A549 (cell line): ENCODE data around the gene FGF14. TPM values are rescaled to one million over a fixed set of nuclear protein-coding genes. Genes with fewer than 3 reads are reported as not detected.

Source experiments
- ATAC-seq, 2 experiments: fragments of 200-7000 bp in 1 of 2; fragments of >200 bp in 1 of 2; cut with Nextera tagmentation in 1 of 2; cut with Tn5 transposase in 1 of 2; 3 replicates each; pipeline versions ENCODE4 v1.8.0 to v1.9.1; 2018 to 2020; ENCODE audit warnings: mild to moderate bottlenecking in 1 of 2, moderate library complexity in 1 of 2
- CTCF ChIA-PET: fragments of 300-600 bp; sonication (Branson Sonifier 250); formaldehyde crosslinking; extraction: SDS; loops from one replicate; lab custom pipeline; 2021; ENCODE audit warnings: antibody characterized with exemption, inconsistent platforms; lab: Yijun Ruan, JAX
- POLR2A ChIA-PET: fragments of 350-600 bp; formaldehyde crosslinking; extraction: SDS; loops from one replicate; lab custom pipeline; 2021; ENCODE audit warnings: antibody characterized with exemption, inconsistent platforms; lab: Yijun Ruan, JAX
- DNase-seq, 2 experiments: peaks; one replicate each; pipeline versions ENCODE4 v3.0.0 to v3.0.0-alpha.2; 2011 to 2016; ENCODE audit warnings: low read depth in 1 of 2, low spot score in 1 of 2
- FAIRE-seq: peaks from 2 replicates; lab custom pipeline; 2011; peaks lifted over from hg19 to GRCh38; lab: Jason Lieb, UNC
- H3K27ac ChIP-seq, 2 experiments: fragments of >200 bp; sonication (Bioruptor Twin); formaldehyde crosslinking; 3 replicates each; pipeline ENCODE4 v1.5.1; 2016 to 2017
- H3K4me1 ChIP-seq: fragments of >200 bp; sonication (Bioruptor Twin); formaldehyde crosslinking; 3 replicates; pipeline ENCODE4 v1.6.1; 2016
- H3K4me2 ChIP-seq: fragments of >200 bp; sonication (Bioruptor Twin); formaldehyde crosslinking; 3 replicates; pipeline ENCODE4 v1.6.1; 2016
- H3K4me3 ChIP-seq: fragments of >200 bp; sonication (Bioruptor Twin); formaldehyde crosslinking; 3 replicates; pipeline ENCODE4 v1.5.1; 2016
- H3K9me3 ChIP-seq: fragments of >200 bp; sonication (Bioruptor Twin); formaldehyde crosslinking; 3 replicates; pipeline ENCODE4 v1.6.1; 2016
- BHLHE40 ChIP-seq: IDR thresholded peaks from 2 replicates; pipeline ENCODE4 v1.6.1; 2012; ENCODE audit warnings: low read depth, low read length, inconsistent platforms
- CEBPB ChIP-seq, 2 experiments: fragments of >200 bp in 1 of 2; sonication (Bioruptor Twin) in 1 of 2; formaldehyde crosslinking in 1 of 2; IDR thresholded peaks; 2 replicates each; pipeline ENCODE4 v1.6.1; 2012 to 2016
- CHD4 ChIP-seq: fragments of 200-600 bp; sonication (generic); IDR thresholded peaks from 2 replicates; pipeline ENCODE4 v1.6.1; 2016; ENCODE audit warnings: antibody characterized with exemption, mild to moderate bottlenecking, borderline replicate concordance
- EHF ChIP-seq: fragments of 250-450 bp; sonication (Bioruptor Pico); IDR thresholded peaks from 2 replicates; pipeline ENCODE4 v1.5.0; 2020; ENCODE audit warnings: mild to moderate bottlenecking
- ELK1 ChIP-seq: fragments of 150-350 bp; IDR thresholded peaks from 2 replicates; pipeline ENCODE4 v1.6.1; 2014; ENCODE audit warnings: low read depth, mild to moderate bottlenecking, low read length
- EP300 ChIP-seq, 2 experiments: fragments of >200 bp; sonication (Bioruptor Twin); formaldehyde crosslinking; IDR thresholded peaks; 2 replicates in 1 of 2; 3 replicates in 1 of 2; pipeline ENCODE4 v1.6.1; 2016 to 2017
- ESRRA ChIP-seq: fragments of 150-350 bp; IDR thresholded peaks from 2 replicates; pipeline ENCODE4 v1.6.1; 2014; ENCODE audit warnings: mild to moderate bottlenecking, low read length, borderline replicate concordance
- FOSB ChIP-seq: fragments of 250-450 bp; sonication (Bioruptor Pico); IDR thresholded peaks from 2 replicates; pipeline ENCODE4 v1.5.0; 2020; ENCODE audit warnings: mild to moderate bottlenecking, moderate library complexity
- FOXS1 ChIP-seq: fragments of 250-450 bp; sonication (Bioruptor Pico); IDR thresholded peaks from 2 replicates; pipeline ENCODE4 v1.5.0; 2020; ENCODE audit warnings: mild to moderate bottlenecking, moderate library complexity
- GATA3 ChIP-seq: IDR thresholded peaks from 2 replicates; pipeline ENCODE4 v1.6.1; 2012; ENCODE audit warnings: borderline replicate concordance
- HDAC2 ChIP-seq: fragments of 200-600 bp; sonication (generic); IDR thresholded peaks from 2 replicates; pipeline ENCODE4 v1.6.1; 2016
- HEYL ChIP-seq: fragments of 250-450 bp; sonication (Bioruptor Pico); IDR thresholded peaks from 2 replicates; pipeline ENCODE4 v1.8.0; 2021; ENCODE audit warnings: mild to moderate bottlenecking, moderate library complexity
- JUNB ChIP-seq: fragments of >200 bp; sonication (Bioruptor Twin); formaldehyde crosslinking; IDR thresholded peaks from 2 replicates; pipeline ENCODE4 v1.6.1; 2016
- KDM5A ChIP-seq: fragments of 200-600 bp; sonication (generic); IDR thresholded peaks from 2 replicates; pipeline ENCODE4 v1.6.1; 2016; ENCODE audit warnings: antibody characterized with exemption, mild to moderate bottlenecking
- MAZ ChIP-seq: fragments of 150-350 bp; IDR thresholded peaks from 2 replicates; pipeline ENCODE4 v1.6.1; 2014; ENCODE audit warnings: antibody characterized with exemption, low read depth, low read length, borderline replicate concordance
- NR3C1 ChIP-seq: fragments of >200 bp; sonication (Bioruptor Twin); formaldehyde crosslinking; IDR thresholded peaks from 3 replicates; pipeline ENCODE4 v1.6.1; 2017
- PBX3 ChIP-seq: IDR thresholded peaks from 2 replicates; pipeline ENCODE4 v1.6.1; 2012
- RFX5 ChIP-seq: fragments of 450-650 bp; IDR thresholded peaks from 2 replicates; pipeline ENCODE4 v1.7.1; 2014; ENCODE audit warnings: antibody characterized with exemption, mild to moderate bottlenecking, moderate library complexity
- SMC3 ChIP-seq: fragments of >200 bp; sonication (Bioruptor Twin); formaldehyde crosslinking; IDR thresholded peaks from 3 replicates; pipeline ENCODE4 v1.6.1; 2018; ENCODE audit warnings: inconsistent platforms
- SREBF2 ChIP-seq: fragments of 450-650 bp; IDR thresholded peaks from 2 replicates; pipeline ENCODE4 v1.6.1; 2014; ENCODE audit warnings: mild to moderate bottlenecking, moderate library complexity
- TFCP2L1 ChIP-seq: fragments of 250-450 bp; sonication (Bioruptor Pico); IDR thresholded peaks from 2 replicates; pipeline ENCODE4 v1.5.0; 2021; ENCODE audit warnings: mild to moderate bottlenecking
- TP53 ChIP-seq: fragments of 250-450 bp; sonication (Bioruptor Pico); IDR thresholded peaks from 2 replicates; pipeline ENCODE4 v1.5.0; 2021; ENCODE audit warnings: mild to moderate bottlenecking, moderate library complexity
- ZNF302 ChIP-seq: fragments of 250-450 bp; sonication (Bioruptor Pico); IDR thresholded peaks from 2 replicates; pipeline ENCODE4 v1.9.0; 2021; ENCODE audit warnings: inconsistent platforms, mild to moderate bottlenecking, moderate library complexity
- WGBS: methylation state at CpG from one replicate; pipeline ENCODE4 v1.1.6; 2017; ENCODE audit errors: missing lambda C conversion rate; 5-methylcytosine and 5-hydroxymethylcytosine counted together
- polyA plus RNA-seq, 4 experiments: library from polyadenylated mRNA; depleted of rRNA in 3 of 4; stranded (reverse); fragments of >200 nt; fragmentation: RNase III in 1 of 4; extraction: RNeasy Plus Mini Kit Qiagen cat#74134 plus additional on column Dnase treatment in 1 of 4; gene quantifications; 2 replicates in 3 of 4; 3 replicates in 1 of 4; pipeline ENCODE4 v1.2.3, GENCODE V29; 2011 to 2017
- TF ChIP-seq, protein P1 (sequence below): fragments of 450-650 bp; IDR thresholded peaks from 2 replicates; pipeline ENCODE4 v1.6.1; 2014; ENCODE audit warnings: antibody characterized with exemption
- TF ChIP-seq, protein P2 (sequence below): fragments of 250-450 bp; sonication (Bioruptor Pico); IDR thresholded peaks from 2 replicates; pipeline ENCODE4 v1.5.0; 2021; ENCODE audit warnings: mild to moderate bottlenecking, moderate library complexity, borderline replicate concordance
- TF ChIP-seq, protein P3 (sequence below): IDR thresholded peaks from 2 replicates; pipeline ENCODE4 v1.6.1; 2012; ENCODE audit warnings: low read depth, borderline replicate concordance

The FGF14 gene
- polyA plus RNA-seq, 2 of the 4 experiments (the other 2 are of a cell fraction): not detected

- TF ChIP-seq ESRRA: no peak
- TF ChIP-seq, protein P1, sequence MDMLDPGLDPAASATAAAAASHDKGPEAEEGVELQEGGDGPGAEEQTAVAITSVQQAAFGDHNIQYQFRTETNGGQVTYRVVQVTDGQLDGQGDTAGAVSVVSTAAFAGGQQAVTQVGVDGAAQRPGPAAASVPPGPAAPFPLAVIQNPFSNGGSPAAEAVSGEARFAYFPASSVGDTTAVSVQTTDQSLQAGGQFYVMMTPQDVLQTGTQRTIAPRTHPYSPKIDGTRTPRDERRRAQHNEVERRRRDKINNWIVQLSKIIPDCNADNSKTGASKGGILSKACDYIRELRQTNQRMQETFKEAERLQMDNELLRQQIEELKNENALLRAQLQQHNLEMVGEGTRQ: no peak
Measured at GRCh38 chr13:101967216-101967615, 434.6 kb downstream of the FGF14 start (continued).

DNA sequence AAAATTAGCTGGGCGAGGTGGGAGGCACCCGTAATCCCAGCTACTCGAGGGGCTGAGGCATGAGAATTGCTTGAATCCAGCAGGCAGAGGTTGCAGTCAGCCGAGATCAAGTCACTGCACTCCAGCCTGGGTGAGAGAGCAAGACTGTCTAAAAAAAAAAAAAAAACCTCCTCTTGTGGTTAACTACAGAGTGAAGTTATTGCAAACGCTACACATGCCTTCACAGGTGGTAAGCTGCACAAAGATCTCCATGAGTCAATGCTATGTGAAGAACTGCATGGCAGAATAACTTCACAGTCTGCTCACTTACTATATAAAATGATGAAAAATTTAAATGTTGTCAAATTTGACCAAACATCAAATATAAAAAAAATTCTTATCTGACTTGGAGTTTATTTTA lies 436.8 kb downstream of the FGF14 start:
- ChIA-PET POLR2A (no interaction called here), CTCF (interaction anchor here (0.7 to 0.9 kb wide), 2 partner anchors 12 to 325 kb away, joined by 3 to 4 read pairs; no protein-coding TSS in a partner anchor)
- ATAC-seq (no peak), DNase-seq (no peak), FAIRE-seq (no peak)
- H3K27ac ChIP-seq: no peak overlapping the region
- H3K4me2 ChIP-seq: no peak overlapping the region
- TF ChIP-seq SMC3 (no peak), HDAC2 (no peak), HEYL (no peak), EHF (CRISPR knock-in tag) (no peak), TP53 (no peak), FOXS1 (CRISPR knock-in tag) (no peak), MAZ (no peak), RFX5 (no peak), EP300 (IDR thresholded peaks at IDR 0.05) (no peak), KDM5A (no peak), CHD4 (no peak), BHLHE40 (no peak), ZNF302 (no peak), ELK1 (no peak)
- TF ChIP-seq, protein P2, sequence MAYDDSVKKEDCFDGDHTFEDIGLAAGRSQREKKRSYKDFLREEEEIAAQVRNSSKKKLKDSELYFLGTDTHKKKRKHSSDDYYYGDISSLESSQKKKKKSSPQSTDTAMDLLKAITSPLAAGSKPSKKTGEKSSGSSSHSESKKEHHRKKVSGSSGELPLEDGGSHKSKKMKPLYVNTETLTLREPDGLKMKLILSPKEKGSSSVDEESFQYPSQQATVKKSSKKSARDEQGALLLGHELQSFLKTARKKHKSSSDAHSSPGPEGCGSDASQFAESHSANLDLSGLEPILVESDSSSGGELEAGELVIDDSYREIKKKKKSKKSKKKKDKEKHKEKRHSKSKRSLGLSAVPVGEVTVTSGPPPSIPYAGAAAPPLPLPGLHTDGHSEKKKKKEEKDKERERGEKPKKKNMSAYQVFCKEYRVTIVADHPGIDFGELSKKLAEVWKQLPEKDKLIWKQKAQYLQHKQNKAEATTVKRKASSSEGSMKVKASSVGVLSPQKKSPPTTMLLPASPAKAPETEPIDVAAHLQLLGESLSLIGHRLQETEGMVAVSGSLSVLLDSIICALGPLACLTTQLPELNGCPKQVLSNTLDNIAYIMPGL (CRISPR knock-in tag): no peak
- TF ChIP-seq, protein P1: no peak
- no peaks in the 10 kb centered on the region for H3K9me3 ChIP-seq
- H3K4me1 ChIP-seq: no peaks in the 10 kb centered on the region
- WGBS: 3% methylated on average over 5 of the region's 5 CpGs
- no peak overlapping the region for H3K4me3 ChIP-seq

DNA sequence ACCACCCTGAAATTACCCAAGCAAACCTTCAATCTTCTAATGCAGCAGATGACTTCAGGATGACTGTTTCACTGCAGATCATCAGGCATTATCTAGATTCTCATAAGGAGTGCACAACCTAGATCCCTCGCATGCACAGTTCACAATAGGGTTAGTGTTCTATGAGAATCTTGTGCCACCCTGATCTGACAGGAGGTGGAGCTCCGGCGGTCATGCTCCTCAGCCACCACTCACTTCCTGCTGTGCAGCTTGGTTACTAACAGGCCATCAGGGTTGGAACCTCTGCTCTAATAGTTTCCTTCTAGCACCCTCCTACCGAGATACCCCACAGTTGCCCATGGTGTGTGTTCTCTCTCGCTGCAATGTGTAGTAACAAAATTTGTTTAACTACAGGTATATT lies 442.8 kb downstream of the FGF14 start:
- DNase-seq (no peak), ATAC-seq (no peak), FAIRE-seq (no peak)
- CTCF ChIA-PET: no interaction called here
- Histone ChIP-seq H3K27ac (no peak overlapping the region), H3K4me1 (no peaks in the 10 kb centered on the region), H3K4me2 (no peak overlapping the region), H3K9me3 (no peaks in the 10 kb centered on the region), H3K4me3 (no peak overlapping the region)
- WGBS: 41% methylated on average over 5 of the region's 5 CpGs
- POLR2A ChIA-PET: no interaction called here
- no peak for TF ChIP-seq SREBF2
- TF ChIP-seq GATA3: no peak
- TF ChIP-seq PBX3: no peak
- no peak for TF ChIP-seq JUNB
- TF ChIP-seq, protein P3, sequence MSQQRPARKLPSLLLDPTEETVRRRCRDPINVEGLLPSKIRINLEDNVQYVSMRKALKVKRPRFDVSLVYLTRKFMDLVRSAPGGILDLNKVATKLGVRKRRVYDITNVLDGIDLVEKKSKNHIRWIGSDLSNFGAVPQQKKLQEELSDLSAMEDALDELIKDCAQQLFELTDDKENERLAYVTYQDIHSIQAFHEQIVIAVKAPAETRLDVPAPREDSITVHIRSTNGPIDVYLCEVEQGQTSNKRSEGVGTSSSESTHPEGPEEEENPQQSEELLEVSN: no peak
- no peak for TF ChIP-seq CEBPB (IDR thresholded peaks at IDR 0.05)
- TF ChIP-seq TFCP2L1 (CRISPR knock-in tag): no peak
- TF ChIP-seq ZNF302: no peak
- no peak for TF ChIP-seq NR3C1
- TF ChIP-seq SMC3: no peak
- TF ChIP-seq FOSB (CRISPR knock-in tag): no peak
- TF ChIP-seq HDAC2: no peak
